Sigmoid colon (tissue), 7 donors: ENCODE results near the gene FGD5. TPM values are rescaled to one million over a fixed set of nuclear protein-coding genes. Genes with fewer than 3 reads are reported as not detected.

Source experiments
- DNase-seq: peaks from one replicate; pipeline ENCODE4 v3.0.0-alpha.2; 2019
- H3K27ac ChIP-seq, 4 donors: fragments of 200-600 bp; sonication (generic); one replicate each; pipeline ENCODE4 v1.5.1; 2016 to 2019; ENCODE audit warnings: mild to moderate bottlenecking in 1 of 4
- H3K27me3 ChIP-seq, 3 donors: fragments of 200-600 bp; sonication (generic); one replicate each; pipeline ENCODE4 v1.5.1; 2019; ENCODE audit warnings: mild to moderate bottlenecking in 1 of 3
- H3K36me3 ChIP-seq, 4 donors: fragments of 200-600 bp; sonication (generic); one replicate each; pipeline ENCODE4 v1.5.1; 2016 to 2019
- H3K4me1 ChIP-seq, 4 donors: fragments of 200-600 bp; sonication (generic); one replicate each; pipeline ENCODE4 v1.5.1; 2017 to 2019
- H3K4me3 ChIP-seq, 4 donors: fragments of 200-600 bp; sonication (generic); one replicate each; pipeline ENCODE4 v1.5.1; 2017 to 2019; ENCODE audit warnings: mild to moderate bottlenecking in 2 of 4, moderate library complexity in 1 of 4
- H3K9me3 ChIP-seq, 4 donors: fragments of 200-600 bp in 3 of 4; sonication (generic) in 3 of 4; one replicate each; pipeline versions ENCODE4 v1.5.1 to v1.6.1; 2013 to 2019
- CTCF ChIP-seq, 4 experiments: fragments of 450-650 bp in 3 of 4; fragments of 200-600 bp in 1 of 4; IDR thresholded peaks; one replicate each; pipeline ENCODE4 v1.5.1; 2016 to 2019; ENCODE audit warnings: antibody characterized with exemption in 4 of 4, mild to moderate bottlenecking in 3 of 4, moderate library complexity in 2 of 4
- EP300 ChIP-seq, 4 donors: sonication (generic); formaldehyde crosslinking; IDR thresholded peaks; one replicate each; pipeline ENCODE4 v1.6.1; 2017; ENCODE audit warnings: antibody characterized with exemption in 4 of 4
- POLR2A ChIP-seq, 2 donors: fragments of 450-650 bp; IDR thresholded peaks; one replicate each; pipeline ENCODE4 v1.6.1; 2016; ENCODE audit warnings: antibody characterized with exemption in 2 of 2, mild to moderate bottlenecking in 2 of 2, moderate library complexity in 2 of 2
- POLR2AphosphoS5 ChIP-seq, 4 donors: sonication (generic); formaldehyde crosslinking; IDR thresholded peaks; one replicate each; pipeline ENCODE4 v1.6.1; 2017; ENCODE audit warnings: antibody characterized with exemption in 4 of 4
- WGBS, 2 donors: extraction: QIAGEN DNeasy Blood & Tissue Kit; methylation state at CpG; one replicate each; pipeline ENCODE4 v1.1.7; 2013; 5-methylcytosine and 5-hydroxymethylcytosine counted together
- intact Hi-C: fragments of 100-400 bp; cut with DNase I; formaldehyde crosslinking; loops from one replicate; pipeline ENCODE4 v1.15.1; 2023
- polyA plus RNA-seq, 3 donors: library from polyadenylated mRNA; stranded (reverse); fragments of 200-250 nt; gene quantifications; one replicate each; pipeline ENCODE4 v1.2.3, GENCODE V29; 2013
- total RNA-seq, 4 donors: library from RNA; depleted of rRNA; stranded (reverse); fragments of >200 nt; gene quantifications; one replicate each; pipeline ENCODE4 v1.1.0, GENCODE V29; 2016
- donor health status: healthy with polysubstance abuse.
- donor health status: Bipolar disorder and iron deficiency.
- donor health status: healthy.

Gene FGD5
- total and polyA plus RNA-seq, 7 donors: 2.1 to 18.6 (median 6.4) TPM

GRCh38 chr3:14929310-14930074, 110.7 kb downstream of the FGD5 start:
- WGBS, 2 donors: 62 to 82% methylated on average over 2 of the region's 2 CpGs
- TF ChIP-seq CTCF (IDR thresholded peaks at IDR 0.05) (no peak), POLR2A (IDR thresholded peaks at IDR 0.05) (no peak), EP300 (IDR thresholded peaks at IDR 0.05) (no peak), POLR2AphosphoS5 (IDR thresholded peaks at IDR 0.05) (no peak)
- intact Hi-C loops: loop anchor here (10.0 kb wide), 1 partner anchor 1275 kb away; no protein-coding TSS in a partner anchor

GRCh38 chr3:14933820-14934425, 115.2 kb downstream of the FGD5 start:
- intact Hi-C loops: no loop called here
- 19 to 58% methylated on average over 7 of the region's 7 CpGs for WGBS, 2 donors
- no peaks in the 10 kb centered on the region for H3K36me3 ChIP-seq
- no peaks in the 10 kb centered on the region for H3K9me3 ChIP-seq
- no peaks in the 10 kb centered on the region for H3K27me3 ChIP-seq
- no peak overlapping the region for H3K4me3 ChIP-seq
- DNase-seq: no peak
- no peaks in the 10 kb centered on the region for H3K4me1 ChIP-seq
- no peak overlapping the region for H3K27ac ChIP-seq
- TF ChIP-seq EP300 (IDR thresholded peaks at IDR 0.05) (no peak), POLR2A (IDR thresholded peaks at IDR 0.05) (no peak), POLR2AphosphoS5 (IDR thresholded peaks at IDR 0.05) (no peak)

More at GRCh38 chr3:14929310-14930074, 110.7 kb downstream of the FGD5 start:
- Histone ChIP-seq H3K27ac (no peak overlapping the region), H3K9me3 (no peaks in the 10 kb centered on the region), H3K4me1 (no peaks in the 10 kb centered on the region), H3K27me3 (no peaks in the 10 kb centered on the region), H3K4me3 (no peak overlapping the region), H3K36me3 (no peaks in the 10 kb centered on the region)
- no peak for DNase-seq

GRCh38 chr3:14935592-14936345, 117.0 kb downstream of the FGD5 start:
- H3K27ac ChIP-seq: no peak overlapping the region
- no peak for DNase-seq
- intact Hi-C loops: no loop called here
- no peaks in the 10 kb centered on the region for H3K36me3 ChIP-seq
- H3K4me1 ChIP-seq: no peaks in the 10 kb centered on the region
- no peak overlapping the region for H3K4me3 ChIP-seq
- no peaks in the 10 kb centered on the region for H3K27me3 ChIP-seq
- 23 to 73% methylated on average over 6 of the region's 6 CpGs for WGBS, 2 donors
- H3K9me3 ChIP-seq: no peaks in the 10 kb centered on the region
- TF ChIP-seq EP300 (IDR thresholded peaks at IDR 0.05) (no peak), POLR2AphosphoS5 (IDR thresholded peaks at IDR 0.05) (no peak), CTCF (IDR thresholded peaks at IDR 0.05) (no peak), POLR2A (IDR thresholded peaks at IDR 0.05) (no peak)

- DNase-seq: no peak
- H3K27ac ChIP-seq: no peak overlapping the region
- peaks cover 0 to 11% (median 5%) of the 10 kb centered on the region in 4 donors for H3K36me3 ChIP-seq
- no peaks in the 10 kb centered on the region for H3K27me3 ChIP-seq
- intact Hi-C loops: no loop called here
- WGBS, 2 donors: 83 to 89% methylated on average over 4 of the region's 4 CpGs
- H3K4me1 ChIP-seq: peaks cover 0 to 17% (median 5%) of the 10 kb centered on the region in 4 donors
- H3K9me3 ChIP-seq: no peaks in the 10 kb centered on the region
- no peak for TF ChIP-seq CTCF (IDR thresholded peaks at IDR 0.05)
- TF ChIP-seq POLR2AphosphoS5 (IDR thresholded peaks at IDR 0.05): no peak
- no peak for TF ChIP-seq EP300 (IDR thresholded peaks at IDR 0.05)
- no peak for TF ChIP-seq POLR2A (IDR thresholded peaks at IDR 0.05)
- no peak overlapping the region for H3K4me3 ChIP-seq
These were observed 120.2 kb downstream of the FGD5 start for GRCh38 chr3:14938954-14939353.

GRCh38 chr3:14941871-14942270, 123.1 kb downstream of the FGD5 start:
- Histone ChIP-seq H3K36me3 (peaks cover 0 to 28% (median 16%) of the 10 kb centered on the region in 4 donors), H3K4me1 (peaks cover 0 to 41% (median 24%) of the 10 kb centered on the region in 4 donors), H3K27ac (no peak overlapping the region), H3K4me3 (no peak overlapping the region), H3K27me3 (no peaks in the 10 kb centered on the region), H3K9me3 (no peaks in the 10 kb centered on the region)
- no peak for DNase-seq
- 95 to 98% methylated on average over 1 of the region's 1 CpG for WGBS, 2 donors
- intact Hi-C loops: loop anchor here (10.0 kb wide), 3 partner anchors 287 to 817 kb away; partner anchors contain the start of genes CCDC174, CHCHD4, LSM3 and TMEM43
- TF ChIP-seq POLR2AphosphoS5 (IDR thresholded peaks at IDR 0.05) (no peak), EP300 (IDR thresholded peaks at IDR 0.05) (no peak), POLR2A (IDR thresholded peaks at IDR 0.05) (no peak), CTCF (IDR thresholded peaks at IDR 0.05) (no peak)
